Neural cell (in vitro differentiated cells): ENCODE data around the gene PXMP2. TPM values are rescaled to one million over a fixed set of nuclear protein-coding genes. Genes with fewer than 3 reads are reported as not detected.

ENCODE experiments used
- H2AFZ ChIP-seq: fragments of 200-600, 300-800 bp; sonication (generic), shearing (Covaris generic); 2 replicates; pipeline ENCODE4 v1.6.0; 2014; ENCODE audit warnings: low read depth, mild to moderate bottlenecking, antibody characterized with exemption, low read length, moderate library complexity
- H3F3A ChIP-seq: fragments of 200-600 bp; shearing (Covaris generic); 2 replicates; pipeline ENCODE4 v1.6.1; 2016; ENCODE audit warnings: mild to moderate bottlenecking, moderate library complexity, mixed read lengths, antibody characterized with exemption, low read length; ENCODE audit not compliant: insufficient read depth, poor library complexity, severe bottlenecking
- H3K27ac ChIP-seq: fragments of 200-600, 300-800 bp; sonication (generic), shearing (Covaris generic); 2 replicates; pipeline ENCODE4 v1.5.1; 2014; ENCODE audit warnings: mild to moderate bottlenecking, low read length, moderate library complexity
- H3K27me3 ChIP-seq: fragments of 300-800, 200-600 bp; sonication (generic), shearing (Covaris generic); 2 replicates; pipeline ENCODE4 v1.6.0; 2014; ENCODE audit warnings: mild to moderate bottlenecking, low read depth, low read length, moderate library complexity; ENCODE audit not compliant: insufficient read depth
- H3K36me3 ChIP-seq: fragments of 300-800, 200-600 bp; sonication (generic), shearing (Covaris generic); 2 replicates; pipeline ENCODE4 v1.5.1; 2014; ENCODE audit warnings: mild to moderate bottlenecking, antibody characterized with exemption, low read length, moderate library complexity; ENCODE audit not compliant: insufficient read depth
- H3K4me2 ChIP-seq: fragments of 300-800, 200-600 bp; sonication (generic), shearing (Covaris generic); 2 replicates; pipeline ENCODE4 v1.6.0; 2014; ENCODE audit warnings: mild to moderate bottlenecking, low read length
- H3K4me3 ChIP-seq: fragments of 300-800, 200-600 bp; sonication (generic), shearing (Covaris generic); 2 replicates; pipeline ENCODE4 v1.5.1; 2014; ENCODE audit warnings: mild to moderate bottlenecking, low read length, moderate library complexity
- H3K79me2 ChIP-seq: fragments of 200-600 bp; shearing (Covaris generic); replicated peaks from 2 replicates; pipeline ENCODE4 v1.6.0; 2014; ENCODE audit warnings: mild to moderate bottlenecking, low read length, moderate library complexity; ENCODE audit not compliant: insufficient read depth
- H3K9ac ChIP-seq: fragments of 300-800, 200-600 bp; sonication (generic), shearing (Covaris generic); 2 replicates; pipeline ENCODE4 v1.6.1; 2016; ENCODE audit warnings: mild to moderate bottlenecking, low read length, mixed read lengths
- H3K9me2 ChIP-seq: fragments of 200-600 bp; shearing (Covaris generic); 2 replicates; pipeline ENCODE4 v1.6.1; 2016; ENCODE audit warnings: mild to moderate bottlenecking, low read length, mixed read lengths; ENCODE audit not compliant: insufficient read depth
- H3K9me3 ChIP-seq: fragments of 200-600, 300-800 bp; sonication (generic), shearing (Covaris generic); 2 replicates; pipeline ENCODE4 v1.6.1; 2016; ENCODE audit warnings: mild to moderate bottlenecking, mixed run types, low read length, moderate library complexity, mixed read lengths
- H4K20me1 ChIP-seq: fragments of 200-600 bp; shearing (Covaris generic); 2 replicates; pipeline ENCODE4 v1.6.1; 2016; ENCODE audit warnings: mild to moderate bottlenecking, mixed run types; ENCODE audit not compliant: insufficient read depth
- EP300 ChIP-seq: fragments of 450-650 bp; conservative IDR thresholded peaks from 2 replicates; pipeline ENCODE4 v1.6.1; 2014; ENCODE audit warnings: antibody characterized with exemption, mild to moderate bottlenecking, moderate library complexity; ENCODE audit not compliant: poor library complexity, severe bottlenecking
- EZH2 ChIP-seq: fragments of 200-600, 300-800 bp; shearing (Covaris generic), sonication (generic); IDR thresholded peaks from 2 replicates; pipeline ENCODE4 v1.6.1; 2014; ENCODE audit warnings: antibody characterized with exemption, low read length, borderline replicate concordance, mild to moderate bottlenecking; ENCODE audit not compliant: insufficient read depth, poor library complexity, severe bottlenecking
- MXI1 ChIP-seq: fragments of 450-650 bp; conservative IDR thresholded peaks from 2 replicates; pipeline ENCODE4 v1.6.1; 2014; ENCODE audit warnings: antibody characterized with exemption, mild to moderate bottlenecking; ENCODE audit not compliant: poor library complexity, severe bottlenecking
- POLR2AphosphoS5 ChIP-seq: IDR thresholded peaks from 2 replicates; pipeline ENCODE4 v1.6.1; 2012
- RAD21 ChIP-seq: fragments of 450-650 bp; conservative IDR thresholded peaks from 2 replicates; pipeline ENCODE4 v1.6.1; 2014; ENCODE audit warnings: antibody characterized with exemption, mild to moderate bottlenecking, moderate library complexity
- REST ChIP-seq: IDR thresholded peaks from 2 replicates; pipeline ENCODE4 v1.6.1; 2012; ENCODE audit warnings: borderline replicate concordance
- SMC3 ChIP-seq: fragments of 450-650 bp; conservative IDR thresholded peaks from 2 replicates; pipeline ENCODE4 v1.6.1; 2014; ENCODE audit warnings: antibody characterized with exemption, mild to moderate bottlenecking, moderate library complexity; ENCODE audit not compliant: poor library complexity
- TAF1 ChIP-seq: IDR thresholded peaks from 2 replicates; pipeline ENCODE4 v1.6.1; 2012; ENCODE audit warnings: low read depth
- polyA plus RNA-seq: library from polyadenylated mRNA; depleted of rRNA; stranded (reverse); fragments of >200 nt; gene quantifications from 2 replicates; pipeline ENCODE4 v1.2.3, GENCODE V29; 2014
- TF ChIP-seq, protein P1 (sequence below): fragments of 450-650 bp; IDR thresholded peaks from 2 replicates; pipeline ENCODE4 v1.5.1; 2014; ENCODE audit warnings: antibody characterized with exemption, mild to moderate bottlenecking, moderate library complexity; ENCODE audit not compliant: poor library complexity, severe bottlenecking

PXMP2 gene
- polyA plus RNA-seq, 1 donor from 2014 or later: 95.8 TPM

DNA sequence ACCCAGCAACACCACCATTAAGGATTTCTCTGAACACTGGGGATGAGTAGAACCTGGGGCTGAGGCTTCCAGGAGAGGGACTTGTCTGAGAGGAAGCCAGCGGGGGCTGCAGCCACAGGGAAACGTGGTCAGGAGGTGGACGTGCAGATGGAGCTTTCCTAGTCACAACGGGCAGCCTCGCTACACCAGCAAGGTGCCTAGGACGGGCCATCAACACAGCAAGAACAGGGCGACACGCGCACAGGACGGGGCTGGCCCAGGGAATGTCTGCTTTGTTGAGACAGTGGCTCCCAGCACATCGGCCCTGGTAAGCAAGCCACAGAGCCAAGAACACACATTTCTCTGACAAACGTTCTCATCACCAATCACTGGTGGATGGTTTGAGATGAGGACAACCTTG is 49.0 kb downstream of the PXMP2 start:
- H3K27ac ChIP-seq: no peak overlapping the region
- no peaks in the 10 kb centered on the region for H3K79me2 ChIP-seq
- no peak overlapping the region for H3K4me3 ChIP-seq
- H3F3A ChIP-seq: no peaks in the 10 kb centered on the region
- no peaks in the 10 kb centered on the region for H3K9me3 ChIP-seq
- H4K20me1 ChIP-seq: no peaks in the 10 kb centered on the region
- H3K4me2 ChIP-seq: no peak overlapping the region
- H3K36me3 ChIP-seq: peaks cover 6% of the 10 kb centered on the region
- H2AFZ ChIP-seq: no peak overlapping the region
- no peak for TF ChIP-seq EP300
- TF ChIP-seq REST: no peak
- TF ChIP-seq TAF1: no peak
- no peak for TF ChIP-seq EZH2
- TF ChIP-seq MXI1: no peak
- TF ChIP-seq SMC3: no peak
- no peak for TF ChIP-seq POLR2AphosphoS5
- TF ChIP-seq, protein P1, sequence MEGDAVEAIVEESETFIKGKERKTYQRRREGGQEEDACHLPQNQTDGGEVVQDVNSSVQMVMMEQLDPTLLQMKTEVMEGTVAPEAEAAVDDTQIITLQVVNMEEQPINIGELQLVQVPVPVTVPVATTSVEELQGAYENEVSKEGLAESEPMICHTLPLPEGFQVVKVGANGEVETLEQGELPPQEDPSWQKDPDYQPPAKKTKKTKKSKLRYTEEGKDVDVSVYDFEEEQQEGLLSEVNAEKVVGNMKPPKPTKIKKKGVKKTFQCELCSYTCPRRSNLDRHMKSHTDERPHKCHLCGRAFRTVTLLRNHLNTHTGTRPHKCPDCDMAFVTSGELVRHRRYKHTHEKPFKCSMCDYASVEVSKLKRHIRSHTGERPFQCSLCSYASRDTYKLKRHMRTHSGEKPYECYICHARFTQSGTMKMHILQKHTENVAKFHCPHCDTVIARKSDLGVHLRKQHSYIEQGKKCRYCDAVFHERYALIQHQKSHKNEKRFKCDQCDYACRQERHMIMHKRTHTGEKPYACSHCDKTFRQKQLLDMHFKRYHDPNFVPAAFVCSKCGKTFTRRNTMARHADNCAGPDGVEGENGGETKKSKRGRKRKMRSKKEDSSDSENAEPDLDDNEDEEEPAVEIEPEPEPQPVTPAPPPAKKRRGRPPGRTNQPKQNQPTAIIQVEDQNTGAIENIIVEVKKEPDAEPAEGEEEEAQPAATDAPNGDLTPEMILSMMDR: no peak
- TF ChIP-seq RAD21: no peak
- no peaks in the 10 kb centered on the region for H3K27me3 ChIP-seq
- no peak overlapping the region for H3K9ac ChIP-seq
- H3K9me2 ChIP-seq: no peaks in the 10 kb centered on the region

- no peaks in the 10 kb centered on the region for H3K79me2 ChIP-seq
- no peak for TF ChIP-seq EP300
- TF ChIP-seq, protein P1: no peak
- no peak for TF ChIP-seq REST
- TF ChIP-seq MXI1: no peak
- TF ChIP-seq TAF1: no peak
- TF ChIP-seq SMC3: no peak
- no peak for TF ChIP-seq POLR2AphosphoS5
- TF ChIP-seq EZH2: no peak
- TF ChIP-seq RAD21: no peak
Measured at GRCh38 chr12:132736913-132737312, 49.5 kb downstream of the PXMP2 start.

More at GRCh38 chr12:132736913-132737312, 49.5 kb downstream of the PXMP2 start:
- no peaks in the 10 kb centered on the region for H3K9me3 ChIP-seq
- no peaks in the 10 kb centered on the region for H3K27me3 ChIP-seq
- H2AFZ ChIP-seq: no peak overlapping the region
- no peaks in the 10 kb centered on the region for H3K9me2 ChIP-seq
- H3K4me2 ChIP-seq: no peak overlapping the region
- H4K20me1 ChIP-seq: no peaks in the 10 kb centered on the region
- no peaks in the 10 kb centered on the region for H3F3A ChIP-seq
- no peak overlapping the region for H3K4me3 ChIP-seq
- H3K27ac ChIP-seq: no peak overlapping the region
- H3K9ac ChIP-seq: no peak overlapping the region
- H3K36me3 ChIP-seq: peaks cover 6% of the 10 kb centered on the region
